KOPT-K1 (cell line): ENCODE data around the gene IL1B.

Experiments used
- H3K27ac ChIP-seq: fragments of 200-600 bp; sonication (generic); 2 replicates; pipeline ENCODE4 v1.5.1; 2016; ENCODE audit warnings: antibody characterized with exemption, mild to moderate bottlenecking, low read depth, low read length; ENCODE audit not compliant: poor library complexity, severe bottlenecking
- H3K36me3 ChIP-seq: fragments of 200-600 bp; sonication (generic); 2 replicates; pipeline ENCODE4 v1.5.1; 2017; ENCODE audit warnings: antibody characterized with exemption, mild to moderate bottlenecking, low read length, moderate library complexity; ENCODE audit not compliant: insufficient read depth
- H3K9me3 ChIP-seq: fragments of 200-600 bp; sonication (generic); 2 replicates; pipeline ENCODE4 v1.5.1; 2017; ENCODE audit warnings: antibody characterized with exemption, low read length, mild to moderate bottlenecking; ENCODE audit not compliant: insufficient read depth, poor library complexity, severe bottlenecking

IL1B gene

GRCh38 chr2:112790305-112790704 lies 46.3 kb downstream of the IL1B start:
- Histone ChIP-seq H3K27ac (no peak overlapping the region), H3K9me3 (no peaks in the 10 kb centered on the region), H3K36me3 (no peaks in the 10 kb centered on the region)

- H3K9me3 ChIP-seq = no peaks in the 10 kb centered on the region
- H3K27ac ChIP-seq = no peak overlapping the region
- H3K36me3 ChIP-seq = no peaks in the 10 kb centered on the region
Observed at GRCh38 chr2:112789186-112789585, 47.4 kb downstream of the IL1B start.

- H3K9me3 ChIP-seq = no peaks in the 10 kb centered on the region
- H3K36me3 ChIP-seq = no peaks in the 10 kb centered on the region
- H3K27ac ChIP-seq = no peak overlapping the region
Observed at GRCh38 chr2:112788653-112789052, 47.9 kb downstream of the IL1B start.

GRCh38 chr2:112787729-112788393 lies 48.7 kb downstream of the IL1B start:
- Histone ChIP-seq H3K27ac (no peak overlapping the region), H3K36me3 (no peaks in the 10 kb centered on the region), H3K9me3 (no peaks in the 10 kb centered on the region)

- Histone ChIP-seq H3K36me3 (no peaks in the 10 kb centered on the region), H3K27ac (no peak overlapping the region), H3K9me3 (no peaks in the 10 kb centered on the region)
Observed at GRCh38 chr2:112787294-112787693, 49.3 kb downstream of the IL1B start.

GRCh38 chr2:112784199-112785189 lies 52.1 kb downstream of the IL1B start, which contains the start of gene IL1A:
IL1A (minus strand) TSS chr2:112784493; CDS start chr2:112783770, 723 bp downstream.
- no peaks in the 10 kb centered on the region for H3K9me3 ChIP-seq
- no peak within 1 kb of the TSS for H3K27ac ChIP-seq
- no peaks in the 10 kb centered on the region for H3K36me3 ChIP-seq

- Histone ChIP-seq H3K27ac (no peak overlapping the region), H3K9me3 (no peaks in the 10 kb centered on the region), H3K36me3 (no peaks in the 10 kb centered on the region)
Observed at GRCh38 chr2:112783187-112783714, 53.3 kb downstream of the IL1B start.

- no peak overlapping the region for H3K27ac ChIP-seq
- no peaks in the 10 kb centered on the region for H3K9me3 ChIP-seq
Observed at GRCh38 chr2:112782234-112782799, 54.3 kb downstream of the IL1B start.

More at GRCh38 chr2:112782234-112782799, 54.3 kb downstream of the IL1B start:
- H3K36me3 ChIP-seq = no peaks in the 10 kb centered on the region
